Measurements from ENCODE around the gene SLC27A1. TPM values are rescaled to one million over a fixed set of nuclear protein-coding genes. Genes with fewer than 3 reads are reported as not detected.
A peak's percentile ranks its signal among the peaks of the same experiment; 100 is the strongest.

Gene SLC27A1
- total and polyA plus RNA-seq, 12 donors, result 4.9 to 107 (median 56.0) TPM

DNA sequence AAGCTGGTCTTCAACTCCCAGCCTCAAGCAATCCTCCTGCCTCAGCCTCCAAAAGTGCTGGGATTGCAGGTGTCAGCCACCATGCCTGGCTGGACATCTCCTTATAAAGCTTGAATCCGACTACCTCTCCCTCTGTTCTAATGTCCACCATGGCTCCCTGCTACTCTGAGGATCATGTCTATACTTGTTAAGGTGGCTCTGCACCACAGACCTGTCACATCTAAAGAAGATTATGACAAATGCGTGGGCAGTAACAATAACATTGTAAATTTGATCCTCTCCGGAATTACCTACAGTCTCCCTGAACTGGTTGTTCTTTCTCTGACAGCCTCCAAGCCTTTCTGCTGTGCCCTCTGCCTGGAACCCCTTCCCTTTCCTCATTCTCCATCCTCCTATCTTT is 11.4 kb upstream of the SLC27A1 start:
- intact Hi-C loops (cut with DNase I), result no loop called here
- Histone ChIP-seq H3K9me3 (replicated peaks in 1 of 3) (no peaks in the 10 kb centered on the region), H3K27ac (no peak overlapping the region), H3K4me3 (no peak overlapping the region), H3K4me1 (replicated peaks in 1 of 2) (no peaks in the 10 kb centered on the region), H3K36me3 (replicated peaks in 1 of 2) (no peaks in the 10 kb centered on the region), H3K27me3 (peaks cover 17% of the 10 kb centered on the region)
- TF ChIP-seq, protein P1, sequence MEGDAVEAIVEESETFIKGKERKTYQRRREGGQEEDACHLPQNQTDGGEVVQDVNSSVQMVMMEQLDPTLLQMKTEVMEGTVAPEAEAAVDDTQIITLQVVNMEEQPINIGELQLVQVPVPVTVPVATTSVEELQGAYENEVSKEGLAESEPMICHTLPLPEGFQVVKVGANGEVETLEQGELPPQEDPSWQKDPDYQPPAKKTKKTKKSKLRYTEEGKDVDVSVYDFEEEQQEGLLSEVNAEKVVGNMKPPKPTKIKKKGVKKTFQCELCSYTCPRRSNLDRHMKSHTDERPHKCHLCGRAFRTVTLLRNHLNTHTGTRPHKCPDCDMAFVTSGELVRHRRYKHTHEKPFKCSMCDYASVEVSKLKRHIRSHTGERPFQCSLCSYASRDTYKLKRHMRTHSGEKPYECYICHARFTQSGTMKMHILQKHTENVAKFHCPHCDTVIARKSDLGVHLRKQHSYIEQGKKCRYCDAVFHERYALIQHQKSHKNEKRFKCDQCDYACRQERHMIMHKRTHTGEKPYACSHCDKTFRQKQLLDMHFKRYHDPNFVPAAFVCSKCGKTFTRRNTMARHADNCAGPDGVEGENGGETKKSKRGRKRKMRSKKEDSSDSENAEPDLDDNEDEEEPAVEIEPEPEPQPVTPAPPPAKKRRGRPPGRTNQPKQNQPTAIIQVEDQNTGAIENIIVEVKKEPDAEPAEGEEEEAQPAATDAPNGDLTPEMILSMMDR (IDR thresholded peaks at IDR 0.05), result no peak
- no peak for TF ChIP-seq POLR2A (IDR thresholded peaks at IDR 0.05)
- DNase-seq, result no peak
- WGBS, 4 donors, result 76 to 84% (median 81%) methylated on average over 3 of the region's 3 CpGs

DNA sequence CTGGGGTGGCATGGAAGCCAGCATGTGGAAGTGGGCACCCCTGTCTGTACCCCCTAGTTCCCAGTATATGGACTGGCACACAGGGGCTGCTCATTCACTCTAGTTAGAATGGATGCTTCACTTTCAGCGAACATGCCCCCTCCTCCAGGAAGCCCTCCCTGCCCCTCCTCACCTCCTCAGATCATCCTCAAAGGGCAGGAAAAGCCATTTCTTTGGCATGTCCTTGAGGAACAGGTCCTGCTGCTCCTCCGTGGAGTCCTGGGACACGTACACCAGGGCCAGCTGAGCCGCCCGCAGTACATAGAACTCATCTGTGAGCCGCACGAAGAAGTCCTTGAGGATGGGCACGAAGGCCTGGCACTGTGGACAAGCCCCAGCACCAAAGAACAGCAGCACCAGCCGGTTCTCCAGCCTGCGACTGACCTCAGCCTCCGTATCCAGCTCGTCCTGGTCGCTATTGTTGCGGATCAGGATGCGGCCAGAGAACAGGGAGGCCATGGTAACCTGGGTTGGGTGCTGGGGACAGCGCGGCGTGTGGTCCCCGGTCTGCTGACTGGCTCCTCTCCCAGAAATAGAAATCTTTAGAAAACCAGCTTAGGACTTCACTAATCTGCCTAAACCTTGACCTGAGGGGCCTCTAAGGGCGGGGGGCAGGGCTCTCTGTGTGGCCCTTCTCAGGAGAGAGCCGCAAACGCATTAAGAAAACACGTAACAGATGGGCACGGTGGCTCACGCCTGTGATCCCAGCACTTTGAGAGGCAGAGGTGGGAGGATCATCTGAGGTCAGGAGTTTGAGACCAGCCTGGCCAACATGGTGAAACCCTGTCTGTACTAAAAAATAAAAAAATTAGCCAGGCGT is 9.7 kb upstream of the SLC27A1 start, which contains the start of gene NXNL1:
Gene NXNL1 (minus strand): TSS at position 555 of the 859 bp plus-strand sequence. CDS start 57 bp downstream, at position 498.
- no peaks in the 10 kb centered on the region for H3K36me3 ChIP-seq (replicated peaks in 1 of 2)
- TF ChIP-seq POLR2A (IDR thresholded peaks at IDR 0.05), result no peak
- TF ChIP-seq, protein P1 (IDR thresholded peaks at IDR 0.05), result no peak
- H3K4me3 ChIP-seq, result no peak within 1 kb of the TSS
- no peak for DNase-seq
- intact Hi-C loops (cut with DNase I), result loop anchor here in 1 of 2 donors (5.0 kb wide), 1 partner anchor 68 kb away; the partner anchor contains the start of gene CCDC194
- 72 to 85% (median 80%) methylated on average over 19 to 26 of the region's 26 CpGs for WGBS, 4 donors
- H3K4me1 ChIP-seq (replicated peaks in 1 of 2), result no peaks in the 10 kb centered on the region
- peaks cover 11% of the 10 kb centered on the region for H3K27me3 ChIP-seq
- H3K9me3 ChIP-seq (replicated peaks in 1 of 3), result no peaks in the 10 kb centered on the region
- no peak within 1 kb of the TSS for H3K27ac ChIP-seq

DNA sequence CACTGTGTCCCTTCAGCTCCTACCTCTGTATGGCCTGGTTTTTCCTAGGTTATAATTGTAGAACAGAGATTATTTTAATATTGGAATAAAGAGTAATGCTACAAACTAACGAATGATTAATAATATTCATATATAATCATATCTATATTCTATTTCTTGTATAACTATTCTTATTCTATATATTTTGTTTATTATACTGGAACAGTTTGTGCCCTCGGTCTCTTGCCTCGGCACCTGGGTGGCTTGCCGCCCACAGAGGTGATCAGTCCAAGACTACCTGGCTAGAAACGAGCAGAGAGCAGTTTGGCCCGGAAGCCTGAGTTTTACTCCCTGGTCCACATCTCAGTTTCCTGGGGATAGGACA is 3.9 kb upstream of the SLC27A1 start:
- DNase-seq, result no peak
- Histone ChIP-seq H3K4me3 (no peak overlapping the region), H3K4me1 (replicated peaks in 1 of 2) (peaks cover 22% of the 10 kb centered on the region in 2 donors), H3K27ac (peak overlapping the region in 4 of 5 donors; percentile 20 to 86 (median 78)), H3K27me3 (no peaks in the 10 kb centered on the region), H3K36me3 (replicated peaks in 1 of 2) (no peaks in the 10 kb centered on the region), H3K9me3 (replicated peaks in 1 of 3) (no peaks in the 10 kb centered on the region)
- 36 to 46% (median 39%) methylated on average over 6 of the region's 6 CpGs for WGBS, 4 donors
- intact Hi-C loops (cut with DNase I), result no loop called here
- TF ChIP-seq POLR2A (IDR thresholded peaks at IDR 0.05), result no peak
- TF ChIP-seq, protein P1 (IDR thresholded peaks at IDR 0.05), result no peak

DNA sequence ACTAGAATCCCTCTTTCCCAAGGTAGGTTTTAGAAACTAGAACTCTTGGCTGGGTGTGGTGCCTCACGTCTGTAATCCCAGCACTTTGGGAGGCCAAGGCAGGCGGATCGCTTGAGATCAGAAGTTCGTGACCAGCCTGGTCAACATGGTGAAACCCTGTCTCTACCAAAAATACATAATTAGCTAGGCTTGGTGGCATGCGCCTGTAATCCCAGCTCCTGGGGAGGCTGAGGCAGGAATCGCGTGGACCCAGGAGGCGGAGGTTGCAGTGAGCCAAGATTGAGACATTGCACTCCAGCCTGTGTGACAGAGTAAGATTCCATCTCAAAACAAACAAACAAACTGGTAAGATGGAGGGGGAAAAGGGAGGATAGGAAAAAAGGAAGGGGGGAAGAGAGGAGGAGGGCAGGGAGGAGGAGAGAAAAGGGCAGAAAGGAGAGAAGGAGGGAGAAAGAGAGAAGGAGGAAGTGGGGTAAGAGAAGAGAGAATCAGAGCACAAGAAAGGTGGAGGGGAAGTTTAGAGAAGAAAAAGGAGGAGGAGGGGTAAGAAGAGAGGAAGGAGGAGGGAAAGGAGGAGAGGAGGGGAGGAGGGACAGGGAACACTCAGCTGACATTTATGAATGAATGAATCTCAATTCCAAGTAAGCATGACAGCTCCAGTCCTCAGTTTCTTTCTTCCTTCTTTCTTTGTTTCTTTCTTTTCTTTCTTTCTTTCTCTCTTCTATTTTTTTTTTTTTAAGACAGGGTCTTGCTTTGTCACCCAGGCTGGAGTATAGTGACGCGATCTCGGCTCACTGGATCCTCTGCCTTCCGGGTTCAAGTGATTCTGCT is 2.6 kb upstream of the SLC27A1 start:
- Histone ChIP-seq H3K36me3 (replicated peaks in 1 of 2) (no peaks in the 10 kb centered on the region), H3K9me3 (replicated peaks in 1 of 3) (no peaks in the 10 kb centered on the region), H3K4me3 (peak overlapping the region in 1 of 4 donors; percentile 72), H3K27me3 (no peaks in the 10 kb centered on the region), H3K4me1 (replicated peaks in 1 of 2) (peaks cover 23 to 30% of the 10 kb centered on the region in 2 donors), H3K27ac (peak overlapping the region; percentile 65 to 95 (median 83))
- WGBS, 4 donors, result 50 to 59% (median 56%) methylated on average over 12 of the region's 12 CpGs
- TF ChIP-seq POLR2A (IDR thresholded peaks at IDR 0.05), result peak in 1 of 2 donors; percentile 21
- TF ChIP-seq, protein P1 (IDR thresholded peaks at IDR 0.05), result no peak
- DNase-seq, result peak in 1 of 7 donors; percentile 39
- intact Hi-C loops (cut with DNase I), result no loop called here
